Testis (tissue), 2 donors: Measurements from ENCODE around the gene HLA-DMB.

Experiments used
- POLR2A ChIP-seq: fragments of 450-650 bp; IDR thresholded peaks from one replicate; pipeline ENCODE4 v1.6.1; 2017; ENCODE audit warnings: antibody characterized with exemption, mild to moderate bottlenecking, moderate library complexity
- TF ChIP-seq, protein P1 (sequence below), 3 experiments: fragments of 450-650 bp in 2 of 3; fragments of 200-600 bp in 1 of 3; sonication (generic) in 1 of 3; IDR thresholded peaks; one replicate each; pipeline ENCODE4 v1.5.1; 2016 to 2019; ENCODE audit warnings: antibody characterized with exemption in 3 of 3, mild to moderate bottlenecking in 2 of 3, moderate library complexity in 1 of 3

DNA sequence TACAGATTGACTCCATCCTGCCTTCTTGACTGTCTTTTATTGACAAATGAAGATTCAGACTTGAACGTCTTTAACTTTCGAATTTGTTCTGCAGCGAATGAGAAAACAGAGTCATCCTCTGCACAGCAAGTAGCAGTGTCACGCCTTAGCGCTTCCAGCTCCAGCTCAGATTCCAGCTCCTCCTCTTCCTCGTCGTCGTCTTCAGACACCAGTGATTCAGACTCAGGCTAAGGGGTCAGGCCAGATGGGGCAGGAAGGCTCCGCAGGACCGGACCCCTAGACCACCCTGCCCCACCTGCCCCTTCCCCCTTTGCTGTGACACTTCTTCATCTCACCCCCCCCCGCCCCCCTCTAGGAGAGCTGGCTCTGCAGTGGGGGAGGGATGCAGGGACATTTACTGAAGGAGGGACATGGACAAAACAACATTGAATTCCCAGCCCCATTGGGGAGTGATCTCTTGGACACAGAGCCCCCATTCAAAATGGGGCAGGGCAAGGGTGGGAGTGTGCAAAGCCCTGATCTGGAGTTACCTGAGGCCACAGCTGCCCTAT lies 39.7 kb upstream of the HLA-DMB start:
- TF ChIP-seq, protein P1, sequence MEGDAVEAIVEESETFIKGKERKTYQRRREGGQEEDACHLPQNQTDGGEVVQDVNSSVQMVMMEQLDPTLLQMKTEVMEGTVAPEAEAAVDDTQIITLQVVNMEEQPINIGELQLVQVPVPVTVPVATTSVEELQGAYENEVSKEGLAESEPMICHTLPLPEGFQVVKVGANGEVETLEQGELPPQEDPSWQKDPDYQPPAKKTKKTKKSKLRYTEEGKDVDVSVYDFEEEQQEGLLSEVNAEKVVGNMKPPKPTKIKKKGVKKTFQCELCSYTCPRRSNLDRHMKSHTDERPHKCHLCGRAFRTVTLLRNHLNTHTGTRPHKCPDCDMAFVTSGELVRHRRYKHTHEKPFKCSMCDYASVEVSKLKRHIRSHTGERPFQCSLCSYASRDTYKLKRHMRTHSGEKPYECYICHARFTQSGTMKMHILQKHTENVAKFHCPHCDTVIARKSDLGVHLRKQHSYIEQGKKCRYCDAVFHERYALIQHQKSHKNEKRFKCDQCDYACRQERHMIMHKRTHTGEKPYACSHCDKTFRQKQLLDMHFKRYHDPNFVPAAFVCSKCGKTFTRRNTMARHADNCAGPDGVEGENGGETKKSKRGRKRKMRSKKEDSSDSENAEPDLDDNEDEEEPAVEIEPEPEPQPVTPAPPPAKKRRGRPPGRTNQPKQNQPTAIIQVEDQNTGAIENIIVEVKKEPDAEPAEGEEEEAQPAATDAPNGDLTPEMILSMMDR (IDR thresholded peaks at IDR 0.05) = no peak
- no peak for TF ChIP-seq POLR2A
